Measurements from ENCODE around the gene CCT5.
A peak's percentile ranks its signal among the peaks of the same experiment; 100 is the strongest.

The CCT5 gene

DNA sequence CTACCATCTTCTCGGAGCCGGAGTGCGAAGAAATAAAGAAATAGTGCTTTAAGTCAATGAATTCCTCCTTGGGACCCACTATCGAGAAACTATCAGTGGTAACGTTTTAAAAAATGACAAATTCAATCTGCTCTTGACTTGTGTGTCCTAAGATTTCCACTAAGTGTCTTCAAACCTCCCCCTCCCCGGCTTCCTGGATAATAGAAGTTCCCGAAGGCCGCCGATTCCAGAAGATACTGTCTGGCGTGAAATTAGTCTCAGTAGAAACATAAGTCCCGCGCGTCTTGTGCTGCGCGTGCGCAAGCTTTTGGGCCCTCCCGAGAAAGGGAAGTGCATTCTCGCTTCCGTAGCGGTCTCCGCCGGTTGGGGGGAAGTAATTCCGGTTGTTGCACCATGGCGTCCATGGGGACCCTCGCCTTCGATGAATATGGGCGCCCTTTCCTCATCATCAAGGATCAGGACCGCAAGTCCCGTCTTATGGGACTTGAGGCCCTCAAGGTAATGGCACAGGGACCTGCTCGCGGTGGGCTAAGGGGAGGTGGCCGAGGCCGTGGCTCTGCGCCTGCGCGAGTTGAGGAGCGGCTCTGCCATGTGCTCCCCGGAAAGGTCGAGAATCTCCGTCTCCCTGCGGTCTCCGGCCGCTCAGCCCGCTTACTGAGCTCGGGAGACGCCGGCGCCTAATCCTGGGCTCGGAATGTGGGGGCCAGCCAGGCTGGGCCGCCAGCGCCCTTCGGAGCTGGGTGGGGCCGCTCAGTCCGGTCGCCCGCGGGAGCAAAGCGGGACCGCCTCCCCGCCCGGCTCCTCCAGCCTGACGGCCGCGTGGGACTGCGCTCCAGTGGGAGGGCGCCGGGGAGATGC lies at the start of gene CCT5:
TSS of gene CCT5 (plus strand) at position 333 of the 858 bp plus-strand sequence. CDS start at position 394, 61 bp downstream.
- CTCF ChIA-PET = interaction anchor here (1.0 to 1.6 kb wide), 2 partner anchors 13 to 34 kb away, joined by 3 to 7 read pairs; no protein-coding TSS in a partner anchor
- H3K27ac Mint-ChIP-seq = peak within 1 kb of the TSS; percentile 96
- peaks cover 3% of the 10 kb centered on the region for H3K27me3 Mint-ChIP-seq
- peak within 1 kb of the TSS; percentile 93 for H3K4me3 Mint-ChIP-seq
- peak; percentile 92 for DNase-seq
- H3K9me3 Mint-ChIP-seq = no peaks in the 10 kb centered on the region
- H3K36me3 Mint-ChIP-seq = peaks cover 28% of the 10 kb centered on the region
- peaks cover 56% of the 10 kb centered on the region for H3K4me1 Mint-ChIP-seq

DNA sequence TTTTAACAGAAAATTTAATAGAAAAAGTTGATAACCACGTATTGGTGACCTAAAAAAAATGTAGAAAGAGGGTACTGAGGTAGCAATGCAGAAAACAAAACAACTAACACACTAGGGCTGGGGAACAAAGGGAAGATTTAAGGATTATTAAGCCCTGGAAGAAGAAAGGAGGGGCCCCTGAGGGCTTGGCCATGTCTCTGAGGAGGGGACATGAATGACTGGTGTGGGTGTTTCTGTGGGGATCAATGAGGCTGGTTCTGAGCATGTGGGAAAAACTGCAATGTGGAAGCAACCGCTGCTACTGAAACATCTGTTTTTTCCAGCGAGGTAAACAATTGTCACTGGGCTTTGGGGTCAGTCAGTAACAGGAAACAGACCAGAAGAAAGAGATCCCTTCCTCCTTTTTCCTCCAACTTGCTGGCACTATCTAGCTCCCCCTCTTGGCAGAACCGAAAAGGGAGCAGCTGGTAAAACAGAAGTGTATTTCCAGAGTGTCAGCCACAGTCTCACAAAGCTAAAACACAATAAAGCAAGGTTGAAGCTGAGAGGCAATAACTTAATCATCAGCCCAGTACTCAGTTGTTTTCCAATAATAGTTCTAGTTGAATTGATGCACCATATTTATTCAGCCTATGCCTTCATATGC lies 48.7 kb upstream of the CCT5 start:
- Mint-ChIP-seq H3K9me3 (peaks cover 7% of the 10 kb centered on the region), H3K4me3 (no peak overlapping the region), H3K27ac (no peak overlapping the region), H3K4me1 (no peaks in the 10 kb centered on the region), H3K36me3 (no peaks in the 10 kb centered on the region), H3K27me3 (no peaks in the 10 kb centered on the region)
- CTCF ChIA-PET = interaction anchor here (0.5 kb wide), 1 partner anchor 29 kb away, joined by 3 read pairs; no protein-coding TSS in a partner anchor
- DNase-seq = no peak

DNA sequence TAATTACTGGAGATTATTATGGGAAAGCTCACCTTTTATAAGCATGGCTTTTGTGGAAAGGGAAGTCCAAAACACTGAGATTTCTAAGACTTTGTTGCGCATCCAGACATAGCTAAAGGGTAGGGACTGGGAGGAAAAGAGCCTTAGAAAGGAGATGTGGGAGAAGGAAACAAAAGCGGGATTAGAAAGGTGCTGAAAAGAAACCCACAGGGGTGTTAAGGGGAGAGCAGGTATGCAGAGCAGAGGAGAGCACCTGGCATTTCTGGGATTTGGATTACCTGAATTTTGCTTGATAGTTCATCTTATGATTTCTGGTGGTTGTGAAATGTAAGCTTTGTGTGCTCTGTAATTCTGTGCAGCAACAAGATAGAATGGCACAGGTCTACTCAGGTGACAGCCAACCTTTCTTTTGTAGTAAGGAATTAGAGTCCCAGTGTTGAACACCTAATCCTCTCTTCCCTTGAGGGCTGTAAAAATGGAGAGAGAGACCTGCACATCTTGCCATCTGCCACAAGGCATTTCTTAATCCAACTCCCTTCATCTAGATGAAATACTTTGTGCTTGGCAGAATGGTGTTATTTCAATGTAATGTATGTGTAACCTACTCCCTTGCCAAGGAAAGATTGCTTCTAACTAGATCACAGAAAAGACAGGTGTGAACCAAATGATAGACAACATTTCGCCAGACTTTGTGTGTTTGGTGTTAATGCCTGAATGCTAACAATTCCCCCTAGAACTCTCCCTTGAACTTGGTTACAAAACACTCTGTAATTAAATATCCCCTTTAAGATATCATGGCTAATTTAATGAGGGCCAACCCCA lies 47.8 kb upstream of the CCT5 start:
- no peaks in the 10 kb centered on the region for H3K27me3 Mint-ChIP-seq
- CTCF ChIA-PET = no interaction called here
- H3K9me3 Mint-ChIP-seq = peaks cover 7% of the 10 kb centered on the region
- no peak overlapping the region for H3K4me3 Mint-ChIP-seq
- no peak overlapping the region for H3K27ac Mint-ChIP-seq
- no peaks in the 10 kb centered on the region for H3K36me3 Mint-ChIP-seq
- no peaks in the 10 kb centered on the region for H3K4me1 Mint-ChIP-seq
- DNase-seq = no peak

DNA sequence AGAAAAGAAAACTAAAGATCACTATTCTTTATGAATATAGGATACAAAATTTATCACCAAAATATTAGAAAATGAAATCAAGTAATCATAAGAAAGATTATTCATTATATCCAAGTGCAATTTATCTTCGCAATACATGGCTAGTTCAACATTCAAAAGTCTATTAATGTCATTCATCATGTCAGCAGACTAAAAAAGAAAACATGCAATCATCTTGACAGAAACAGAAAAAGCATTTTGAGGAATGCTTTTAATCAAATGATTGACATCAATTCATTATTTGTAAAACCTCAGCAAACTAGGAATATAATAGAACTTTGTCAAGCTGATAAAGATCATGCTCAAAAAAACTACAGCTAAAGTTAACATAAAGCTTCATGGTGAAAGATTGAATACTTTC lies 41.1 kb upstream of the CCT5 start:
- Mint-ChIP-seq H3K4me1 (no peaks in the 10 kb centered on the region), H3K4me3 (no peak overlapping the region), H3K27ac (no peak overlapping the region), H3K9me3 (no peaks in the 10 kb centered on the region), H3K36me3 (no peaks in the 10 kb centered on the region), H3K27me3 (no peaks in the 10 kb centered on the region)
- CTCF ChIA-PET = no interaction called here
- no peak for DNase-seq

DNA sequence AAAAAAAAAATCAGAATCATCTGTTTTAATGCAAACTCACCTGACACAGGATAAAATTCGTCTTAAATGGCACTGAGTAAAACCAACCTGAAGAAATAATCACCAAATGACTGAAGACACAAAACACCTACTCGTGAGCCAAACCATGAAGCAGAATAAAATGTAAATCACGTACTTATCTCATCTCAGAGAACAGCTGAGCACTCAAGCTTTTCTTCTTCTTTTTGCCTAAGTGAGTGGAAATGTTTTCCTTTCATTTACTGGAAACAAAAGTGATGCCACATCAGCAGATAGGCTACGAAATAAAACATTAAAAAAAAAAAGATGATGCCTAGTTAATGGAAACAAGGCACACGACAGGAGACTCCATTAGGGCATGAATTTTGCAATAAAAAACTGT lies 36.8 kb upstream of the CCT5 start:
- no peak for DNase-seq
- H3K27ac Mint-ChIP-seq = no peak overlapping the region
- H3K4me3 Mint-ChIP-seq = no peak overlapping the region
- no peaks in the 10 kb centered on the region for H3K27me3 Mint-ChIP-seq
- CTCF ChIA-PET = no interaction called here
- no peaks in the 10 kb centered on the region for H3K9me3 Mint-ChIP-seq
- H3K36me3 Mint-ChIP-seq = no peaks in the 10 kb centered on the region
- no peaks in the 10 kb centered on the region for H3K4me1 Mint-ChIP-seq

DNA sequence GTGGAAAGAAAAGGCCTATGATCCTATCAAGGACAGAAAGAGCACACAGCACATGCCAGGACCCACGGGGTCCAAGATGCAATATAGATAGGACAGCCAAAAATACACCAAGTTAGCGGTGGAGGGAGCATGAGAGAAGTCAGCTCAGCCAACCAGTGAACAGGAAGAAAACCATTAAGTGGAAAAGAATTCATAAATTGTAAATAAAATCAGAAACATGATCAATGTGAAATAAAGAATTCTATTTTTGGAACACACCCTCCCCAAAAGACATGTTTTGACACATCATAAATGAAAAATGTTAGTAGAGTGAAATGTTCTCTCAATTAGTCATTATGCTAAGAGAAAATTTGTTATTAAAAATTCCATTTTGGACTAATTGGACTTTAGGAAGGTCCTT lies 36.0 kb upstream of the CCT5 start:
- H3K4me3 Mint-ChIP-seq = no peak overlapping the region
- no peak for DNase-seq
- no peaks in the 10 kb centered on the region for H3K27me3 Mint-ChIP-seq
- H3K9me3 Mint-ChIP-seq = no peaks in the 10 kb centered on the region
- no peaks in the 10 kb centered on the region for H3K36me3 Mint-ChIP-seq
- no peaks in the 10 kb centered on the region for H3K4me1 Mint-ChIP-seq
- CTCF ChIA-PET = no interaction called here
- H3K27ac Mint-ChIP-seq = no peak overlapping the region

DNA sequence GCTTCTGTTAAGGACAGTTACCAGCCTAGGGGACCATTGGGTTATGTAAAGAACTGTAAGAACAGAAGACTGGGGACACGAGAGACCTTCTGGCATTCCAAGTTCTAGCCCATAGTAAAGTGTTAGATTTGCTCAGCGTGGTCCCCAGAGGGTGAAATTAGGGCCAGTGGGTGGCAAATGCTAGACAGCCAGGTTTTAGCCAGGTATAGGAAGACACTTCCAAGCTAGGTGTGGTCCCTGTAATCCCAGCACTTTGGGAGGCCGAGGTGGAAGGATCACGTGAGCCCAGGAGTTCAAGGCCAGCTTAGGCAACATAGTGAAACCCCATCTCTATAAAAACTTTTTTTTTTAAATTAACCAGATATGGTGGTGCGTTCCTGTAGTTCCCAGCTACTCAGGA lies 34.7 kb upstream of the CCT5 start:
- Mint-ChIP-seq H3K9me3 (no peaks in the 10 kb centered on the region), H3K27me3 (no peaks in the 10 kb centered on the region), H3K27ac (no peak overlapping the region), H3K36me3 (no peaks in the 10 kb centered on the region), H3K4me3 (no peak overlapping the region), H3K4me1 (no peaks in the 10 kb centered on the region)
- CTCF ChIA-PET = no interaction called here
- no peak for DNase-seq

DNA sequence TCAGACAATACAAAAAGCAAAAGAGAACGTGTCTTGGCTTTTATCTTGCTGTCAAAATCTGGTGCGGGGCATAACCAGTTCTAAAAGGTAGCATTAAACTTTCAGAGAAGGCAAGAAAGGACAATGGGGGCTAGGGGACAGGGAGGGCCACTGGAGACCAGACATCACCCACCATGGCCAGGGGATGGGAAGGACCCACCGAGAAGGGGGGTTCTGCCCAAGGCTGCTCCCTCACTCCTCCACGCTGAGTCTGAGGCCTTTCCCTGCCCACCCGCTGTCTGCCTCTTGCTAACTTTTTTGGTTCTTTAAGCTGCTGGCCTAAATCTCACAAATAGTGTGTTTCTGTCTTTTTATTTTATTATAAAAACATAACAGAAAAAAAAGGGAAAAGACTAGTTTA lies 34.0 kb upstream of the CCT5 start:
- H3K27ac Mint-ChIP-seq = no peak overlapping the region
- H3K4me1 Mint-ChIP-seq = no peaks in the 10 kb centered on the region
- no peaks in the 10 kb centered on the region for H3K36me3 Mint-ChIP-seq
- no peak for DNase-seq
- H3K4me3 Mint-ChIP-seq = no peak overlapping the region
- H3K27me3 Mint-ChIP-seq = no peaks in the 10 kb centered on the region
- H3K9me3 Mint-ChIP-seq = no peaks in the 10 kb centered on the region
- CTCF ChIA-PET = interaction anchor here (0.5 kb wide), 1 partner anchor 31 kb away, joined by 3 read pairs; no protein-coding TSS in a partner anchor

DNA sequence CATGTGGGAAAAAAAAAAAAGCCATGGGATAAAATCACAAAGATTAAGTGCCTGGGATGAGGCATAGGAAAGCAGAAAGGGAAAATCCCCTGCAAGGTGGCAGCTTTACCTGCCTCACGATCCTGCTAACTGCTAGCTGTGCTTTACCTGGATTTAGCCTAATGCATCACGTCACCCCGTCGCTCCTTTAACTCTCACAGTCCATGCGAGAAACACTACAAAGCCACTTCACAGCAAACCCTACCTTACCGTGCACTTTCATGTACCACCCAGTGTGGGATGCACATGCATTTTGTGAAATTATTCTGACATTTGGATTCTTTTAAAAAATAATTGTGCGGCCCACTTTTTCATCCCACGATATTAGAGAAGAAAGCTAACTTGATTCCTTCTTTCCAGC lies 31.4 kb upstream of the CCT5 start:
- Mint-ChIP-seq H3K36me3 (peaks cover 4% of the 10 kb centered on the region), H3K4me1 (no peaks in the 10 kb centered on the region), H3K27ac (no peak overlapping the region), H3K4me3 (no peak overlapping the region), H3K27me3 (no peaks in the 10 kb centered on the region), H3K9me3 (no peaks in the 10 kb centered on the region)
- DNase-seq = no peak
- CTCF ChIA-PET = interaction anchor here (0.7 kb wide), 1 partner anchor 11 kb away, joined by 3 read pairs; no protein-coding TSS in a partner anchor

DNA sequence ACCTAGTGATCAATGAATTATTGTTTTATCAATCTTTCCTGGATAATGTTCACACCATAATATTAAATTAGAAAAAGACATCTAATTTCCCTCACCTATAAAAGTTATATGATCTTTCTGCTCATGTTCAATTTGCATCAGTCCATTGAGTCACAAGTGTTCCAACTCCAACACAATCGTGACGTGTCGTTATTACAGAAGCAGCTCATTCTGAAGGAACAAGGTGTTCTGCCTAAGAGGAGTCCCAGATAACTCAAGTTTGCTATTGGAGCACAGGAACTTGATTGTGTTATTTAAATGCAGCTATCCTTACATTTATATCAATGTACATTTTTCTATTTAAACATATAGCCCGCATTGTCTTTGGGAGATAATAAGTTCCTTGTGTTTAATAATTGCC lies 31.0 kb upstream of the CCT5 start:
- Mint-ChIP-seq H3K27ac (no peak overlapping the region), H3K4me3 (no peak overlapping the region), H3K36me3 (peaks cover 4% of the 10 kb centered on the region), H3K9me3 (no peaks in the 10 kb centered on the region), H3K27me3 (no peaks in the 10 kb centered on the region), H3K4me1 (no peaks in the 10 kb centered on the region)
- CTCF ChIA-PET = interaction anchor here (0.7 kb wide), 1 partner anchor 11 kb away, joined by 3 read pairs; no protein-coding TSS in a partner anchor
- no peak for DNase-seq

DNA sequence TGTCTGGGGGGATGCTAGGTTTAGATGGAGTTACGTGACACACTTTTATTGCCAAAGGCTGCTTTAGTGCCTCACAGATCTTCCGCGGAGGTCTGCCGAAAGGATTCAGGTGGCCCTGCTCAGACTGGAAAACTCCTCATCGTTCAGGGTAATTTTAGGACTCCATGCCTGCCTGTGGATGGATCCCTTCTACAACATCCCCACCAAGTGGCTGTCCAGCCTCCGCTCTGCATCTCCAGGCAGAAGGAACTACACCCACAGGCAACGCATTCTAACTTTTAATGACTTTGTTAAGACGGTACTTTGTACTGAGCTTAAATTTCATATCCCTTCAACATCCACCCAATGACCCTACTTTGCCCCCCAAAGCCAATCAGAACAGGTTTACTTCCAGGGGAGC lies 29.8 kb upstream of the CCT5 start:
- H3K27me3 Mint-ChIP-seq = no peaks in the 10 kb centered on the region
- no peak overlapping the region for H3K4me3 Mint-ChIP-seq
- H3K4me1 Mint-ChIP-seq = no peaks in the 10 kb centered on the region
- no peak for DNase-seq
- peaks cover 7% of the 10 kb centered on the region for H3K36me3 Mint-ChIP-seq
- H3K27ac Mint-ChIP-seq = no peak overlapping the region
- CTCF ChIA-PET = no interaction called here
- peaks cover 4% of the 10 kb centered on the region for H3K9me3 Mint-ChIP-seq

DNA sequence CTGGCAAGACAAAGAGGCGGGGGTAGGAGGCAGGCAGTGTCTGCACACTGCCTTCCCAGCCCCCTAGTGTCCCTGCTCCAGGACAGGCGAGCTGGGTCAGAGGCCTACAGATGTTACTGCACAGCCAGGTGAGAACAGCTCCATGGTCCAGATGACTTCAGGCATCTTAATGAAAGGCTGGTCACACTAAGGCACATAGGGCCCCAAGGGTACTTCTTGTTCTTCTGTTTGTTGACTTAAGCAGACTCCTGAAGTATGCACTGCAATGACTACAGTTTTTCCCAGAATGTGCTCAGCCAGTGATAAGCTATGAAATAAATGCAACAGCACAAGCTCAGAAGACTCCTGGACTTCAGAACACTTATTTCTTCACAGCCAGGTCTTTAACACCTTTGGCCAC lies 27.8 kb upstream of the CCT5 start:
- no peaks in the 10 kb centered on the region for H3K4me1 Mint-ChIP-seq
- H3K9me3 Mint-ChIP-seq = peaks cover 4% of the 10 kb centered on the region
- no peaks in the 10 kb centered on the region for H3K27me3 Mint-ChIP-seq
- peaks cover 14% of the 10 kb centered on the region for H3K36me3 Mint-ChIP-seq
- no peak for DNase-seq
- no peak overlapping the region for H3K4me3 Mint-ChIP-seq
- no peak overlapping the region for H3K27ac Mint-ChIP-seq
- CTCF ChIA-PET = no interaction called here

DNA sequence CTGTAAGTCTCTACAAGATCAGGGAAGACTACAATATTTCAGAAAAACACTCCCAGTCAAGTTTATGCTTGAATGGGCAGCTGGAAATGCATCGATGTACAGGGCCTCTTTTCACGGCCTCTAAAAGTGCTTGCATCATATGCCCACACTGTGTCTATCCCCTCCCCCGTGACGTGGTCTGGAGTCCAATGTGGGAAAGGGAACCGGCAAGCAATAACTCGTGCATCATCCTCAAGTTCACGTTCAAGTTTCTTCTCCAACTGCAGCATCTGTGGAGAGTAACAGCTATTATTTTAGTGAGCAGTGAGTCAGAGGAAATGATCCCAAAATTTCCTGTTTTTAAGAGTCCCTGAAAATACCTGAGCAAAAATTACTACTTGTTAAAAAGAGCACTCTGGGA lies 22.7 kb upstream of the CCT5 start:
- Mint-ChIP-seq H3K27ac (no peak overlapping the region), H3K4me1 (no peaks in the 10 kb centered on the region), H3K9me3 (peaks cover 4% of the 10 kb centered on the region), H3K4me3 (no peak overlapping the region), H3K27me3 (no peaks in the 10 kb centered on the region), H3K36me3 (peaks cover 21% of the 10 kb centered on the region)
- CTCF ChIA-PET = no interaction called here
- no peak for DNase-seq

DNA sequence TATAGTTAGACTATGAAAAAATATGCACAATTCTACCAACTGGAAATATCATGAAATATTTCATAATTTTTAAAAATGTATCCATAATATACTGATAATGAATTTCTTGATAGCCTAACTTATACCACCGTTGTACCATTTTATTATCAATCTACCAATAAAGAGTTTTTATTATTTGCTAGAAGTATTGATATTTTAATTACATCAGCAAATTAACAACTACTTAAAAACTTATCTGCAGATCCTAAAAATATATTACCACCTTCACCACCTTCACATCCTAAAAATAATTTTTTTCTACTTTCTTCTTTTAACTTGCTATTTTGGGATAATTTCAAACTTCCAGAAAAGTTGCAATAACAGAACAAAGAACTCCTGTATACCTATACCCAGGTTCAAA lies 21.8 kb upstream of the CCT5 start:
- no peak for DNase-seq
- peaks cover 4% of the 10 kb centered on the region for H3K9me3 Mint-ChIP-seq
- no peaks in the 10 kb centered on the region for H3K27me3 Mint-ChIP-seq
- peaks cover 22% of the 10 kb centered on the region for H3K36me3 Mint-ChIP-seq
- H3K27ac Mint-ChIP-seq = no peak overlapping the region
- H3K4me1 Mint-ChIP-seq = no peaks in the 10 kb centered on the region
- CTCF ChIA-PET = no interaction called here
- H3K4me3 Mint-ChIP-seq = no peak overlapping the region
